ENCODE data around the gene RPL28. TPM values are rescaled to one million over a fixed set of nuclear protein-coding genes. Genes with fewer than 3 reads are reported as not detected.

Gene RPL28
- total and polyA plus RNA-seq, 2 of the 13 experiments (the other 11 are each of a cell fraction or from before 2014, with no cell fraction given): 105 to 420 TPM

DNA sequence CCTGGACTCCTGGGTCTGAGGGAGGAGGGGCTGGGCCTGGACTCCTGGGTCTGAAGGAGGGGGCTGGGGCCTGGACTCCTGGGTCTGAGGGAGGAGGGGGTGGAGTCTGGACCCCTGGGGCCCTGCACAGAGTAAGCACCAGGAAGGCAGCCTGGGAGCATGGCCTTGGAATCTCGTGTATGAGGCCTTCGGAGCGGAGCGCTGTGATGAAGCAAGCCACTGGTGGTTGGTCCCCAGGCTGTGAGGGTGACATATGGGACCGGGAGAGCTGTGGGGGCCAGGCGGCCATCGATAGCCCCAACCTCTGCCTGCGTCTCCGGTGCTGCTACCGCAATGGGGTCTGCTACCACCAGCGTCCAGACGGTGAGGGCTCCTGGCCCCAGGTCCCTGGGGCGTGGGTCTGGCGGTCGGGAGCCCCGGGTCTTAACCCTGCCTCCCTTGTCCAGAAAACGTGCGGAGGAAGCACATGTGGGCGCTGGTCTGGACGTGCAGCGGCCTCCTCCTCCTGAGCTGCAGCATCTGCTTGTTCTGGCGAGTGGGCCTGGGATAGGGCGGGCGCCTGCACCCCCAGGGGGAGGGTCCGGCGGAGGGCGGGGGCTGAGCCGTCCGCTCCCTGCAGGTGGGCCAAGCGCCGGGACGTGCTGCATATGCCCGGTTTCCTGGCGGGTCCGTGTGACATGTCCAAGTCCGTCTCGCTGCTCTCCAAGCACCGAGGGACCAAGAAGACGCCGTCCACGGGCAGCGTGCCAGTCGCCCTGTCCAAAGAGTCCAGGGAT lies 8.2 kb upstream of the RPL28 start (continued):
- TF ChIP-seq RAD21 (CRISPR knock-in tag; IDR thresholded peaks at IDR 0.05) (no peak), RARA (CRISPR knock-in tag; IDR thresholded peaks at IDR 0.05) (no peak), ZNF724P (CRISPR knock-in tag; IDR thresholded peaks at IDR 0.05; ENCODE audit: borderline replicate concordance) (no peak), HOXA9 (CRISPR knock-in tag; IDR thresholded peaks at IDR 0.05; ENCODE audit: borderline replicate concordance) (no peak), MATR3 (CRISPR knock-in tag; IDR thresholded peaks at IDR 0.05) (no peak), RFX1 (IDR thresholded peaks at IDR 0.05) (no peak), SIN3B (IDR thresholded peaks at IDR 0.05; ENCODE audit: low read length) (no peak), TARDBP (CRISPR knock-in tag; IDR thresholded peaks at IDR 0.05) (no peak), RXRA (CRISPR knock-in tag; IDR thresholded peaks at IDR 0.05) (no peak), RFX5 (IDR thresholded peaks at IDR 0.05; ENCODE audit: low read depth, low read length) (no peak), ZNF644 (CRISPR knock-in tag; IDR thresholded peaks at IDR 0.05; ENCODE audit: low read depth) (0 out of 2 replicates have a peak, but pooled peaks have one; percentile 38), ZNF225 (CRISPR knock-in tag; IDR thresholded peaks at IDR 0.05) (no peak), TP53 (CRISPR knock-in tag; conservative IDR thresholded peaks at IDR 0.05) (no peak), PPARG (CRISPR knock-in tag; conservative IDR thresholded peaks at IDR 0.05) (no peak), HOXA7 (CRISPR knock-in tag; IDR thresholded peaks at IDR 0.05) (no peak)
- TF ChIP-seq, protein P1, sequence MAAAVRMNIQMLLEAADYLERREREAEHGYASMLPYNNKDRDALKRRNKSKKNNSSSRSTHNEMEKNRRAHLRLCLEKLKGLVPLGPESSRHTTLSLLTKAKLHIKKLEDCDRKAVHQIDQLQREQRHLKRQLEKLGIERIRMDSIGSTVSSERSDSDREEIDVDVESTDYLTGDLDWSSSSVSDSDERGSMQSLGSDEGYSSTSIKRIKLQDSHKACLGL (CRISPR knock-in tag; IDR thresholded peaks at IDR 0.05): no peak
- TF ChIP-seq, protein P2, sequence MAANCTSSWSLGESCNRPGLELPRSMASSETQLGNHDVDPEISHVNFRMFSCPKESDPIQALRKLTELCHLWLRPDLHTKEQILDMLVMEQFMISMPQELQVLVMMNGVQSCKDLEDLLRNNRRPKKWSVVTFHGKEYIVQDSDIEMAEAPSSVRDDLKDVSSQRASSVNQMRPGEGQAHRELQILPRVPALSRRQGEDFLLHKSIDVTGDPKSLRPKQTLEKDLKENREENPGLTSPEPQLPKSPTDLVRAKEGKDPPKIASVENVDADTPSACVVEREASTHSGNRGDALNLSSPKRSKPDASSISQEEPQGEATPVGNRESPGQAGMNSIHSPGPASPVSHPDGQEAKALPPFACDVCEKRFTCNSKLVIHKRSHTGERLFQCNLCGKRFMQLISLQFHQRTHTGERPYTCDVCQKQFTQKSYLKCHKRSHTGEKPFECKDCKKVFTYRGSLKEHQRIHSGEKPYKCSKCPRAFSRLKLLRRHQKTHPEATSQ (CRISPR knock-in tag; IDR thresholded peaks at IDR 0.05; ENCODE audit: borderline replicate concordance): no peak
- TF ChIP-seq, protein P3, sequence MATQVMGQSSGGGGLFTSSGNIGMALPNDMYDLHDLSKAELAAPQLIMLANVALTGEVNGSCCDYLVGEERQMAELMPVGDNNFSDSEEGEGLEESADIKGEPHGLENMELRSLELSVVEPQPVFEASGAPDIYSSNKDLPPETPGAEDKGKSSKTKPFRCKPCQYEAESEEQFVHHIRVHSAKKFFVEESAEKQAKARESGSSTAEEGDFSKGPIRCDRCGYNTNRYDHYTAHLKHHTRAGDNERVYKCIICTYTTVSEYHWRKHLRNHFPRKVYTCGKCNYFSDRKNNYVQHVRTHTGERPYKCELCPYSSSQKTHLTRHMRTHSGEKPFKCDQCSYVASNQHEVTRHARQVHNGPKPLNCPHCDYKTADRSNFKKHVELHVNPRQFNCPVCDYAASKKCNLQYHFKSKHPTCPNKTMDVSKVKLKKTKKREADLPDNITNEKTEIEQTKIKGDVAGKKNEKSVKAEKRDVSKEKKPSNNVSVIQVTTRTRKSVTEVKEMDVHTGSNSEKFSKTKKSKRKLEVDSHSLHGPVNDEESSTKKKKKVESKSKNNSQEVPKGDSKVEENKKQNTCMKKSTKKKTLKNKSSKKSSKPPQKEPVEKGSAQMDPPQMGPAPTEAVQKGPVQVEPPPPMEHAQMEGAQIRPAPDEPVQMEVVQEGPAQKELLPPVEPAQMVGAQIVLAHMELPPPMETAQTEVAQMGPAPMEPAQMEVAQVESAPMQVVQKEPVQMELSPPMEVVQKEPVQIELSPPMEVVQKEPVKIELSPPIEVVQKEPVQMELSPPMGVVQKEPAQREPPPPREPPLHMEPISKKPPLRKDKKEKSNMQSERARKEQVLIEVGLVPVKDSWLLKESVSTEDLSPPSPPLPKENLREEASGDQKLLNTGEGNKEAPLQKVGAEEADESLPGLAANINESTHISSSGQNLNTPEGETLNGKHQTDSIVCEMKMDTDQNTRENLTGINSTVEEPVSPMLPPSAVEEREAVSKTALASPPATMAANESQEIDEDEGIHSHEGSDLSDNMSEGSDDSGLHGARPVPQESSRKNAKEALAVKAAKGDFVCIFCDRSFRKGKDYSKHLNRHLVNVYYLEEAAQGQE (IDR thresholded peaks at IDR 0.05; ENCODE audit: borderline replicate concordance in 1 of 2, low read depth in 1 of 2, low read length in 2 of 2): no peak
- TF ChIP-seq, protein P4, sequence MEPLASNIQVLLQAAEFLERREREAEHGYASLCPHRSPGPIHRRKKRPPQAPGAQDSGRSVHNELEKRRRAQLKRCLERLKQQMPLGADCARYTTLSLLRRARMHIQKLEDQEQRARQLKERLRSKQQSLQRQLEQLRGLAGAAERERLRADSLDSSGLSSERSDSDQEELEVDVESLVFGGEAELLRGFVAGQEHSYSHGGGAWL (CRISPR knock-in tag; IDR thresholded peaks at IDR 0.05): peak; percentile 22; the same call in 1 of the 2 replicates
- TF ChIP-seq, protein P5, sequence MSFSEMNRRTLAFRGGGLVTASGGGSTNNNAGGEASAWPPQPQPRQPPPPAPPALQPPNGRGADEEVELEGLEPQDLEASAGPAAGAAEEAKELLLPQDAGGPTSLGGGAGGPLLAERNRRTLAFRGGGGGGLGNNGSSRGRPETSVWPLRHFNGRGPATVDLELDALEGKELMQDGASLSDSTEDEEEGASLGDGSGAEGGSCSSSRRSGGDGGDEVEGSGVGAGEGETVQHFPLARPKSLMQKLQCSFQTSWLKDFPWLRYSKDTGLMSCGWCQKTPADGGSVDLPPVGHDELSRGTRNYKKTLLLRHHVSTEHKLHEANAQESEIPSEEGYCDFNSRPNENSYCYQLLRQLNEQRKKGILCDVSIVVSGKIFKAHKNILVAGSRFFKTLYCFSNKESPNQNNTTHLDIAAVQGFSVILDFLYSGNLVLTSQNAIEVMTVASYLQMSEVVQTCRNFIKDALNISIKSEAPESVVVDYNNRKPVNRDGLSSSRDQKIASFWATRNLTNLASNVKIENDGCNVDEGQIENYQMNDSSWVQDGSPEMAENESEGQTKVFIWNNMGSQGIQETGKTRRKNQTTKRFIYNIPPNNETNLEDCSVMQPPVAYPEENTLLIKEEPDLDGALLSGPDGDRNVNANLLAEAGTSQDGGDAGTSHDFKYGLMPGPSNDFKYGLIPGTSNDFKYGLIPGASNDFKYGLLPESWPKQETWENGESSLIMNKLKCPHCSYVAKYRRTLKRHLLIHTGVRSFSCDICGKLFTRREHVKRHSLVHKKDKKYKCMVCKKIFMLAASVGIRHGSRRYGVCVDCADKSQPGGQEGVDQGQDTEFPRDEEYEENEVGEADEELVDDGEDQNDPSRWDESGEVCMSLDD (CRISPR knock-in tag; IDR thresholded peaks at IDR 0.05; ENCODE audit: borderline replicate concordance): no peak
- TF ChIP-seq, protein P6, sequence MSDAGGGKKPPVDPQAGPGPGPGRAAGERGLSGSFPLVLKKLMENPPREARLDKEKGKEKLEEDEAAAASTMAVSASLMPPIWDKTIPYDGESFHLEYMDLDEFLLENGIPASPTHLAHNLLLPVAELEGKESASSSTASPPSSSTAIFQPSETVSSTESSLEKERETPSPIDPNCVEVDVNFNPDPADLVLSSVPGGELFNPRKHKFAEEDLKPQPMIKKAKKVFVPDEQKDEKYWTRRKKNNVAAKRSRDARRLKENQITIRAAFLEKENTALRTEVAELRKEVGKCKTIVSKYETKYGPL (CRISPR knock-in tag; IDR thresholded peaks at IDR 0.05): no peak

Data from HepG2 (cell line).